ENCODE measurements around the gene CHRNB2. TPM values are rescaled to one million over a fixed set of nuclear protein-coding genes. Genes with fewer than 3 reads are reported as not detected.
A peak's percentile ranks its signal among the peaks of the same experiment; 100 is the strongest.

Gene CHRNB2
- total and polyA plus RNA-seq, 12 donors = 0.03 to 0.13 (median 0.06) TPM; not detected in 8

GRCh38 chr1:154593390-154593789, 25.8 kb downstream of the CHRNB2 start:
- Histone ChIP-seq H3K4me1 (peaks cover 0 to 4% (median 0%) of the 10 kb centered on the region in 9 donors), H3K9me3 (no peaks in the 10 kb centered on the region), H3K27ac (no peak overlapping the region), H3K36me3 (peaks cover 0 to 100% (median 89%) of the 10 kb centered on the region in 9 donors), H3K4me3 (no peak overlapping the region), H3K27me3 (no peaks in the 10 kb centered on the region)
- DNase-seq (no peak), ATAC-seq (no peak)
- intact Hi-C loops (cut with DNase I) = no loop called here
- TF ChIP-seq, protein P1, sequence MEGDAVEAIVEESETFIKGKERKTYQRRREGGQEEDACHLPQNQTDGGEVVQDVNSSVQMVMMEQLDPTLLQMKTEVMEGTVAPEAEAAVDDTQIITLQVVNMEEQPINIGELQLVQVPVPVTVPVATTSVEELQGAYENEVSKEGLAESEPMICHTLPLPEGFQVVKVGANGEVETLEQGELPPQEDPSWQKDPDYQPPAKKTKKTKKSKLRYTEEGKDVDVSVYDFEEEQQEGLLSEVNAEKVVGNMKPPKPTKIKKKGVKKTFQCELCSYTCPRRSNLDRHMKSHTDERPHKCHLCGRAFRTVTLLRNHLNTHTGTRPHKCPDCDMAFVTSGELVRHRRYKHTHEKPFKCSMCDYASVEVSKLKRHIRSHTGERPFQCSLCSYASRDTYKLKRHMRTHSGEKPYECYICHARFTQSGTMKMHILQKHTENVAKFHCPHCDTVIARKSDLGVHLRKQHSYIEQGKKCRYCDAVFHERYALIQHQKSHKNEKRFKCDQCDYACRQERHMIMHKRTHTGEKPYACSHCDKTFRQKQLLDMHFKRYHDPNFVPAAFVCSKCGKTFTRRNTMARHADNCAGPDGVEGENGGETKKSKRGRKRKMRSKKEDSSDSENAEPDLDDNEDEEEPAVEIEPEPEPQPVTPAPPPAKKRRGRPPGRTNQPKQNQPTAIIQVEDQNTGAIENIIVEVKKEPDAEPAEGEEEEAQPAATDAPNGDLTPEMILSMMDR (IDR thresholded peaks at IDR 0.05) = no peak

DNA sequence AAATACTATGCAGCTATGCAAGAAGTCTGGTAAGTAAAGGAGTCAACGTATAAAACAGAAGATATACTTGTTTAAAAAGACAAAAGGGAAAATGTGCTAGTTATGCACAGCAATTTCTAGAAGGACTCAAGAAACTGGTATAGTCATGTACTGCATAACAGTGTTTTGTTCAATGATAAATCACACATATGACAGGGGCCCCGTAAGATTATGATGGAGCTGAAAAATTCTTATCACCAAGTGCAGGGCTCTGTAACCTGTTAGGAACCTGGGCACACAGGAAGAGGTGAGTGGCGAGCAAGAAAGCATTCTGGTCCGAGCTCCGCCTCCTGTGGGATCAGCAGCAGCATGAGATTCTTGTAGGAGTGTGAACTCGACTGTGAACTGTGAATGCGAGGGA, 27.2 kb downstream of the CHRNB2 start:
- TF ChIP-seq, protein P1 (IDR thresholded peaks at IDR 0.05) = no peak
- Histone ChIP-seq H3K9me3 (no peaks in the 10 kb centered on the region), H3K4me1 (peaks cover 8 to 18% (median 12%) of the 10 kb centered on the region in 9 donors), H3K27me3 (no peaks in the 10 kb centered on the region), H3K4me3 (no peak overlapping the region), H3K27ac (no peak overlapping the region), H3K36me3 (peaks cover 0 to 100% (median 75%) of the 10 kb centered on the region in 9 donors)
- intact Hi-C loops (cut with DNase I) = loop anchor here in 1 of 10 donors (5.0 kb wide), 1 partner anchor 33 kb away; no protein-coding TSS in a partner anchor
- WGBS, 2 donors = 87 to 90% methylated on average over 7 of the region's 7 CpGs
- no peak for DNase-seq
- no peak for ATAC-seq

DNA sequence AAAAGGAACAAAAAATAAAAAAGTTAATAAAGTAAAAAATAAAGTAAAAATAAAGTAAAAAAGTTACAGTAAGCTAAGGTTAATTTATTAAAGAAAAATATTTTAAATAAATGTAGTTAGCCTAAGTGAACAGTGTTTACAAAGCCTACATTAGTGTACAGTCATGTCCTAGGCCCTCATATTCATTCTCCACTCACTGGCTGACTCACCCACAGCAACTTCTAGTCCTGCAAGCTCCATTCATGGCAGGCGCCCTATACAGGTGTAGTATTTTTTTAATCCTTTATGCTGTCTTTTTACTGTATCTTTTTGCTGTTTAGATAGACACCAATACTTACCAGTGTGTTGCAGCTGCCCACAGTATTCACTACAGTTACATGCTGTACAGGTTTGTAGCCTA, 28.0 kb downstream of the CHRNB2 start:
- Histone ChIP-seq H3K36me3 (peaks cover 0 to 100% (median 68%) of the 10 kb centered on the region in 9 donors), H3K27ac (no peak overlapping the region), H3K4me1 (peaks cover 12 to 26% (median 20%) of the 10 kb centered on the region in 9 donors), H3K27me3 (no peaks in the 10 kb centered on the region), H3K9me3 (no peaks in the 10 kb centered on the region), H3K4me3 (no peak overlapping the region)
- WGBS, 2 donors = 92 to 97% methylated on average over 1 of the region's 1 CpG
- intact Hi-C loops (cut with DNase I) = loop anchor here in 1 of 10 donors (5.0 kb wide), 1 partner anchor 33 kb away; no protein-coding TSS in a partner anchor
- DNase-seq (no peak), ATAC-seq (no peak)
- TF ChIP-seq, protein P1 (IDR thresholded peaks at IDR 0.05) = no peak

GRCh38 chr1:154598871-154599635, 31.5 kb downstream of the CHRNB2 start:
- intact Hi-C loops (cut with DNase I) = loop anchor here in 1 of 10 donors (5.0 kb wide), 1 partner anchor 37 kb away; no protein-coding TSS in a partner anchor

More at GRCh38 chr1:154598871-154599635, 31.5 kb downstream of the CHRNB2 start:
- H3K4me3 ChIP-seq = no peak overlapping the region
- peaks cover 0 to 96% (median 42%) of the 10 kb centered on the region in 9 donors for H3K36me3 ChIP-seq
- no peaks in the 10 kb centered on the region for H3K9me3 ChIP-seq
- peak in 3 of 8 donors; percentile 5 to 22 (median 21) for ATAC-seq
- peak overlapping the region in 9 of 10 donors; percentile 2 to 79 (median 57) for H3K27ac ChIP-seq
- TF ChIP-seq, protein P1 (IDR thresholded peaks at IDR 0.05) = no peak
- H3K27me3 ChIP-seq = no peaks in the 10 kb centered on the region
- 52 to 63% methylated on average over 3 of the region's 3 CpGs for WGBS, 2 donors
- no peak for DNase-seq
- H3K4me1 ChIP-seq = peaks cover 18 to 60% (median 52%) of the 10 kb centered on the region in 9 donors
